IPS DF 6.9 (cell line): ENCODE measurements around the gene HADH.

Source experiments
- DNase-seq: peaks from one replicate; pipeline ENCODE4 v3.0.0-alpha.2; 2013; ENCODE audit warnings: low read depth, low spot score
- H3K27ac ChIP-seq: one replicate; pipeline ENCODE4 v1.5.1; 2013; ENCODE audit warnings: low read length, control low read depth
- H3K27me3 ChIP-seq: 2 replicates; pipeline ENCODE4 v1.6.1; 2013; ENCODE audit warnings: mild to moderate bottlenecking, low read length; ENCODE audit not compliant: control insufficient read depth, insufficient read depth
- H3K36me3 ChIP-seq: 2 replicates; pipeline ENCODE4 v1.6.1; 2013; ENCODE audit warnings: low read length; ENCODE audit not compliant: control insufficient read depth, insufficient read depth
- H3K4me1 ChIP-seq: 2 replicates; pipeline ENCODE4 v1.6.1; 2013; ENCODE audit warnings: low read length; ENCODE audit not compliant: control insufficient read depth, insufficient read depth
- H3K4me3 ChIP-seq: 2 replicates; pipeline ENCODE4 v1.5.1; 2013; ENCODE audit warnings: mild to moderate bottlenecking, low read length
- H3K9me3 ChIP-seq: 2 replicates; pipeline ENCODE4 v1.6.1; 2013; ENCODE audit warnings: low read length, inconsistent platforms; ENCODE audit not compliant: control insufficient read depth, insufficient read depth
- WGBS: extraction: QIAGEN DNeasy Blood & Tissue Kit; methylation state at CpG from one replicate; pipeline ENCODE4 v1.1.7; 2013; ENCODE audit warnings: mixed read lengths, missing lambda C conversion rate; ENCODE audit not compliant: insufficient read length, insufficient coverage; 5-methylcytosine and 5-hydroxymethylcytosine counted together

The HADH gene

GRCh38 chr4:107996949-107997788 lies 7.5 kb downstream of the HADH start:
- WGBS, result no CpG with 5 or more reads among the region's 5 CpGs
- H3K4me3 ChIP-seq, result no peak overlapping the region
- DNase-seq, result no peak
- no peaks in the 10 kb centered on the region for H3K36me3 ChIP-seq
- H3K9me3 ChIP-seq, result no peaks in the 10 kb centered on the region
- no peak overlapping the region for H3K27ac ChIP-seq
- no peaks in the 10 kb centered on the region for H3K27me3 ChIP-seq
- H3K4me1 ChIP-seq, result no peaks in the 10 kb centered on the region

- DNase-seq, result no peak
- Histone ChIP-seq H3K27ac (no peak overlapping the region), H3K27me3 (no peaks in the 10 kb centered on the region), H3K9me3 (no peaks in the 10 kb centered on the region), H3K4me3 (no peak overlapping the region), H3K4me1 (no peaks in the 10 kb centered on the region), H3K36me3 (no peaks in the 10 kb centered on the region)
- WGBS, result no CpG with 5 or more reads among the region's 2 CpGs
Measured at GRCh38 chr4:107997794-107998193, 8.1 kb downstream of the HADH start.

DNA sequence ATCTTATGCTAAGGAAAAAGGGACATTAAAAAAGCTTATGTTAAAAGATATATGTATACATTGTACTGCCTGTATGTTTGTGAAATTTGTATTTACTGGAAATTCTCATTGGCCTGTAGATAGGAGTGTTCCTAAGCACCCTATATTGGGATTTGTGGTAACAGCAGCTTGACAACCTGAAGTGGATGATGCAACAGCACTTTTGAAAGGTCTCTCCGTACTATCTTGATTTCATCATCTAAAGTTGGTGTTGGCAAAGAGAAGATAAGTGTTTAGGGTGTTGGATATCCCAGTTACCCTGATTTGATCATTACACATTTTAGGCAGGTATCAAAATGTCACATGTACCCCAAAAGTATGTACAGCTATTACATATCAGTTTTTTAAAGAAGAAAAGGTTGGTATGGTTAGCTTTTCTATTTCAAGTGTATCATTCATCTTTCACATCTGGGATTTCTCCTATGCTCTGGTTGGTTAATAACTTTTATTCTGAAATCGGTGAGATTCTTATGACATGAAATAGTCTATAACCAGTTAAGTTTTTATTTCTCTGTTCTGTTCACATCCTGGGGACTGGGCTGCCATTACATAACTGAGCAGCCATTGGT lies 10.3 kb downstream of the HADH start:
- H3K9me3 ChIP-seq, result no peaks in the 10 kb centered on the region
- no peaks in the 10 kb centered on the region for H3K4me1 ChIP-seq
- no peak for DNase-seq
- WGBS, result no CpG with 5 or more reads among the region's 2 CpGs
- no peak overlapping the region for H3K4me3 ChIP-seq
- H3K36me3 ChIP-seq, result no peaks in the 10 kb centered on the region
- H3K27ac ChIP-seq, result no peak overlapping the region
- no peaks in the 10 kb centered on the region for H3K27me3 ChIP-seq

DNA sequence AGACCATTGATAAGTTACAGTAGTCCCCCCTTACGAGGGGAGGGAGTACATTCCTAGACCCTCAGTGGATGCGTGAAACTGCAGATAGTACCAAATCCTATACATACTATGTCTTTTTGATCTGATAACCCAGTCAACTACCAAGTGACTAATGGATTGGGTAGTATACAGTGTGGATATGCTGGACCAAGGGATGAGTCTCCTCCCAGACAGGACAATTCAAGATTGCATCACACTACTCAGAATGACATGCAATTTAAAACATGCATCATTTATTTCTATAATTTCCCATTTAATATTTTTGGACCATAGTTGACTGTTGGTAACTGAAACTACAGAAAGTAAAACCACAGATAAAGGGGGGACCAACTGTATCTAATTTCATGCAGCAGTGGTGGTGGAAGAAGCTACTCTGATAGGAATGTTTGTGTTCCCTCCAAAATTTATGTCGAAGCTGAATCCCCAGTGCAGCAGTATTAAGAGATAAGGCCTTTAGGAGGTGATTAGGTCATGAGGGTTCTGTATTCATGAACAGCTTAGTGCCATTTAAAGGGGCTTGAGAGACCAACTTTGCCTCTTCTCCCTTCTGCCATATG lies 11.9 kb downstream of the HADH start:
- no peak for DNase-seq
- WGBS, result no CpG with 5 or more reads among the region's 3 CpGs

DNA sequence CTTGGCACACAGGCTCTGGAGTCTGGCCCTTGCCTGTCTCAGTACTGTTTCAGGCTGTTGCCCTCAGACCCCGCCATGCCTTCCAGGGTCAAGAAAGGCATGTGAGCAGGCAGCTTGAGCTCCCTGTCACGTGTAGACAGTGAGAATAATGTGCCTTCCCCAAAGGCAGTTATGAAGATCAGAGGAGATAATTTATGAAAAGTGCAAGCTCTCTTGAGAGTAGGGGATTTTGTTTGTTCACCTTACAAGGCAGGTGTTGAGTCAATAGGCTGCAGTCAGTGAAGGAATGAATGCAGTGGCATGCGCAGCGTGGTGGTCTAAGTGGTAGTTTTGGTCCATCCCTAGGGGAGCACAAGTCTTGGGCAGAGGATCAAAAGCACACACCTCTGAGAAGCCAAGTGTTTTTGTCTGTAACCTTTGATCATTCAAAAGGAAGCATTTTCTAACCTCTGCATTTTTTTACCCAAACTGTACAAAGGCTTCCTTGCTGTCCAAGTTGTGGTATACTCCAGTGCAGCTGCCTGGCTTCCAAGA lies 14.4 kb downstream of the HADH start:
- WGBS, result no CpG with 5 or more reads among the region's 4 CpGs
- no peak for DNase-seq
- H3K36me3 ChIP-seq, result no peaks in the 10 kb centered on the region
- no peak overlapping the region for H3K27ac ChIP-seq
- H3K9me3 ChIP-seq, result no peaks in the 10 kb centered on the region
- H3K4me1 ChIP-seq, result no peaks in the 10 kb centered on the region; the same call in 1 of the 2 replicates
- H3K27me3 ChIP-seq, result no peaks in the 10 kb centered on the region
- H3K4me3 ChIP-seq, result no peak overlapping the region

More for the DNA sequence above, 11.9 kb downstream of the HADH start:
- no peaks in the 10 kb centered on the region; the same call in 1 of the 2 replicates for H3K4me1 ChIP-seq
- no peak overlapping the region for H3K4me3 ChIP-seq
- H3K27ac ChIP-seq, result no peak overlapping the region
- no peaks in the 10 kb centered on the region for H3K27me3 ChIP-seq
- no peaks in the 10 kb centered on the region for H3K9me3 ChIP-seq
- no peaks in the 10 kb centered on the region for H3K36me3 ChIP-seq

GRCh38 chr4:108004646-108005045 lies 15.0 kb downstream of the HADH start:
- Histone ChIP-seq H3K4me3 (no peak overlapping the region), H3K9me3 (no peaks in the 10 kb centered on the region), H3K4me1 (no peaks in the 10 kb centered on the region; the same call in 1 of the 2 replicates), H3K27ac (no peak overlapping the region), H3K36me3 (no peaks in the 10 kb centered on the region), H3K27me3 (no peaks in the 10 kb centered on the region)
- no CpG with 5 or more reads among the region's 2 CpGs for WGBS
- DNase-seq, result no peak

DNA sequence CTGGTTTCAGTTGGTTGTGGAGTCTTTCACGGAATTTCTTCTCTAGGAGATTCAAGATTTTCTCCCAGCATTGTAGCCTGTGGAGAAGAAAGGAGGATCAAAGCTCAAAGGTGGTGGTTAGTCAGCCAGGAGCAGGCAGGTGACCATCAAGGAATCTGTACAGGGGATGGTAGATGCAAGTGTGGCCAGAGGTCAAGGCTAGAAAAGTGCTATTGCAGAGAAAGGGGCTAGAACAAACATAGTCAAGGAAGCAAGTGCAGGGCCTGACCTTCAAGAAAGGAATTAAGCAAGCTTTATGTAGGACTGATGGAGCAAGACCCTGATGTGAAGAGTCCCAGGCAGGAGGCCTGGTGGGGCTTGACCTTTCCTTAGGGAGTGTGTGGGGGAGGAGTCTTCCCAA lies 16.1 kb downstream of the HADH start:
- Histone ChIP-seq H3K9me3 (no peaks in the 10 kb centered on the region), H3K36me3 (no peaks in the 10 kb centered on the region), H3K27ac (no peak overlapping the region), H3K4me1 (no peaks in the 10 kb centered on the region; the same call in 1 of the 2 replicates), H3K27me3 (no peaks in the 10 kb centered on the region), H3K4me3 (no peak overlapping the region)
- no peak for DNase-seq
- no CpG with 5 or more reads among the region's 1 CpG for WGBS

GRCh38 chr4:108006361-108006760 lies 16.7 kb downstream of the HADH start:
- Histone ChIP-seq H3K9me3 (no peaks in the 10 kb centered on the region), H3K27me3 (no peaks in the 10 kb centered on the region), H3K4me3 (no peak overlapping the region), H3K27ac (no peak overlapping the region), H3K4me1 (no peaks in the 10 kb centered on the region; the same call in 1 of the 2 replicates), H3K36me3 (no peaks in the 10 kb centered on the region; the same call in 1 of the 2 replicates)
- DNase-seq, result no peak

DNA sequence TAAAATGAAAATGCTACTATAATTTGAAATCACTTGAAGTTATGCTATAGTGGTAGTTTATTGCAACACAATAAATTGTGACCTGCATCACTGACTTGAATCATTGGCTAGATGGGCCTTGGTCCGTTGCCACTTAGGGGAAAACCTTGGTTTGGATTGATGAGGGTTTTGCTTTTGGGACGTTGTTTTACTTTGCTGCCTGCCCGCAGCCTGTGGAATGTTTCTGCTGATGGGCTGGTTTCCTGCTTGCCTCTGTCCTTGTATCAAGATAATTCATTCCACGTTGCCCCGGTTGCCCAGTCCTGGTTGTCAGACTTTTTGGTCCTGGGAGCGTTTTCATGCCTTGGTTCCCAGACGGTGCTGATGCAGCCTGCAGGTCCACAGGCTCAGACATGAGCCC lies 18.3 kb downstream of the HADH start:
- no CpG with 5 or more reads among the region's 7 CpGs for WGBS
- DNase-seq, result no peak
- Histone ChIP-seq H3K36me3 (no peaks in the 10 kb centered on the region; the same call in 1 of the 2 replicates), H3K27ac (no peak overlapping the region), H3K4me1 (no peaks in the 10 kb centered on the region; the same call in 1 of the 2 replicates), H3K4me3 (no peak overlapping the region), H3K9me3 (no peaks in the 10 kb centered on the region), H3K27me3 (no peaks in the 10 kb centered on the region)

DNA sequence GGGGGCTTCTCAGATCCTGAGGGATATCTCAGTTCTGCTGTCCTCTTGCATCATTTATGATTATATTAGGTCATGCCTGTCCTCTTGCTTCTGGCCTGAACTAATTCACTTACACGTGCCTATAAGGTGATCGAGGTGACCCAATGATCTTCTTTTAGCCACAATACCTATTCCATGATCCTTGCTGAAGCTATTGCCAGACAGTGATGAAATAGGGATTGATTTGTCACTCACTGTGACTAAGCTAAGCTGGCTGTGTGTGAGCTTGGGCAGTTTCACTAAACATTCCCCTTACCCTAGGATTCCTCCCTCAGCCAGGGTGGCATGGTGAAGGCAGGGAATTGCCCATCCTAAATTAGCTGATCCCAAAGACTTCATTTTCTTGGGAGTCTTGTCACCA lies 19.0 kb downstream of the HADH start:
- no CpG with 5 or more reads among the region's 2 CpGs for WGBS

More for the DNA sequence above, 19.0 kb downstream of the HADH start:
- DNase-seq, result no peak
- no peaks in the 10 kb centered on the region; the same call in 1 of the 2 replicates for H3K36me3 ChIP-seq
- no peaks in the 10 kb centered on the region for H3K27me3 ChIP-seq
- no peak overlapping the region for H3K4me3 ChIP-seq
- H3K9me3 ChIP-seq, result no peaks in the 10 kb centered on the region
- H3K27ac ChIP-seq, result no peak overlapping the region
- H3K4me1 ChIP-seq, result no peaks in the 10 kb centered on the region; the same call in 1 of the 2 replicates
